GM18511 (cell line): ENCODE measurements around the gene LCE1B.

Experiments used
- ATAC-seq: cut with Tn5 transposase; IDR thresholded peaks from one replicate; pipeline ENCODE4 v1.9.1; 2021; ENCODE audit warnings: mild to moderate bottlenecking, moderate library complexity; ENCODE audit not compliant: unreplicated experiment

LCE1B gene

DNA sequence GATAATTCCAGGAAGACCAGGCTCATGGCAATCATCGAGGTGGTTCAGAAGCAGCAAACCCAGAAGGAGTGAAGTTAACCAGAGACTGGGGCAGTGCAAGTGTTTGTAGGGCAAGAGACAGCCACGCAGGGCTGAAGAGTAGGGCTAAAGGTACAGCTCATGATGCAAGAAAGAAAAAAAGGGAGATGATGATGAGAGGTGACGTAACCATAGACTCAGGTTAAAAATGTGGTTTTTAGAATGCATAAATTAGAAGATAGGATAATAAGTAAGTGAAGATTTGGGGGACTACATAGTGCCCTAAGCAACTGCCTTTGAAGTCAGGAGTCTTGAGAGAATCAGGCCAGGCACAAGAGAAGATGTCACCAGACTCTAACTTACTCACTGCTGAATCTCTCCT is 48.4 kb downstream of the LCE1B start:
- no peak for ATAC-seq

DNA sequence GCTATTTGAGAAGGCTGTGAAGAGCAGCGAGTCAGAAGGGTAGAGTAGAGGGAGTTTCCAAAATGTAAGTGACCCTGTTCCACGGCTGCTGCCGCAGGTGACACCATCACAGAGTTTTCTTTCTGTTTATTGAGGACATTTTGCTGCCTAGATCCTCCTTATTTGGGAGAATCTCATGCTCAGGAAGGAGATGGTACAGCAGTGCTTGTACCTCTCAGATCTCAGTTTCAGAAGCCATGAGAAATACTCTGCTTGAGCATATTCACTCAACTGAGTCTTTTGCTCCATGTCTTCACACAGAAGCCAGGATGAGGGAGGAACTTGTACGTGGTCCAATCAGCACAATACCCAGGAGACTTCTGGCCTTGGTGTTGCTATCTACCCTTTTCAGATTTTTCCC is 49.6 kb downstream of the LCE1B start:
- no peak for ATAC-seq
